NCI-H82 treated with DMSO at 0.1 percent for 48 hours (cell line): Measurements from ENCODE around the gene TDP2.
"Not testable (repeated sequence)": the region's sequence is repeated elsewhere in the genome, so short reads cannot be mapped to it uniquely, and the experiment has no call there.

Source experiments
- DNase-seq: peaks from one replicate; lab custom pipeline; 2025; ENCODE audit not compliant: unreplicated experiment; lab: John Stamatoyannopoulos, UW

The TDP2 gene

GRCh38 chr6:24683297-24684296 is 16.9 kb upstream of the TDP2 start:
- no peak for DNase-seq

DNA sequence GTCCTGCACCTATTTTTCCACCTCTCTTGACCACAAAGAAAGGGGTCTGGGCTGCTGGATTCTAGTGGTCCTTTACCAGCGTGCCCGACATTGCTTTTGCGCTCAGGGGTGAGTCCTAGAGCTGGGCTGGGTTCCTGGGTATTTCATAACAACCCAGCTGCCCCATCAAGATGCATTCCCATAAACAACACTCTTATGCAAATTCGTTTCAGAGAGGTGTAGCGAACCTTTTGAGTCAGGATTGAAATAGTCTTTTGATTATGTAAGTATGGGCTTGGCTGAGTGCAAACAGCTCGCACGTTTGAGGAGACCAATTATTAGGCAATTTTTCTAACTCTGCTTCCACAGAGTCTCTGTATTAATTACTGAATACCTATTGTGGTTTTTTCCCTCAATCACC is 13.9 kb upstream of the TDP2 start:
- no peak for DNase-seq

DNA sequence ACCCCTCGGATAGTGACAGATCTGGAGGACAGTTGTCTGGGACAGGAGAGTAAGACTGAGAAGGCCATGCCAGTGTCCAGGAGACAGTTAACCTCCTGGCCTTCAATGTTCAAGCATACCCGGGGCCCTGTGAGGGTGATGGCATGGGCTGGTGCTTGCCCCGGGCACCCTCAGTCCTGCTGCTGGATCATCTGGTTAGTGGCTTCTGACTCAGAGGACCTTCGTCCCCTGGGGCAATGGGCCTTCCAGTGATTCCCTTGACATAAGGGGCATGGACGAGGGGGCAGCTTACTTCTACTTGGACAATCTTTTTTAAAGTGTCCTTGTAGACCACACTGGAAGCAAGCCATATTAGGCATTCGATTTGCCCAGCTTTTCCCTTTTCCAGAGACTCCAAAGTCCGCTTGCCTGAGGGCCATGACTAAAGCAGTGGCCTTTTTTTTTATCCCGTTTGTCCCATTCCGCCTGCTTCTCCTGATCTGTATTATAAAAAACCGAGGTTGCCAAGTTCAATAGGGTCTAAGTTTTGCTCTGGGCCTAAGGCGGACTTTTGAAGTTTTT is 12.2 kb upstream of the TDP2 start:
- DNase-seq, result not testable (repeated sequence)

DNA sequence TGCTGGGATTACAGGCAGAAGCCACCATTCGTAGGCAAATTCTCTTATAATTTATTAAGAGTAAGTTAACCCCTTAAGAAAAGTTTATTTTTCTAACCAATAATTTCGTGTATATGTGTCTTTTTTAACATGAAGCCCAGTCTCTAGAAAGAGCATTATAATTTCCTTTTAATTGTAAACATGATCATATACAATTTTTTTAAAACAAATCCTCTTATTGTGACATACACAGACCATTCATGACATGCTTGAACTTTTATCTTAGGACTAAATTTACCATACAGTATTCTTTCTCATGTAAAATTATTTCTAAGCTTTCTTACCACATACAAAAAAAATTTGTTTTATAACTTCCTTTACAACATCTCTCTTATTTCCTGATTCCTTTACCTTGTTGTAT is 6.9 kb upstream of the TDP2 start:
- no peak for DNase-seq

DNA sequence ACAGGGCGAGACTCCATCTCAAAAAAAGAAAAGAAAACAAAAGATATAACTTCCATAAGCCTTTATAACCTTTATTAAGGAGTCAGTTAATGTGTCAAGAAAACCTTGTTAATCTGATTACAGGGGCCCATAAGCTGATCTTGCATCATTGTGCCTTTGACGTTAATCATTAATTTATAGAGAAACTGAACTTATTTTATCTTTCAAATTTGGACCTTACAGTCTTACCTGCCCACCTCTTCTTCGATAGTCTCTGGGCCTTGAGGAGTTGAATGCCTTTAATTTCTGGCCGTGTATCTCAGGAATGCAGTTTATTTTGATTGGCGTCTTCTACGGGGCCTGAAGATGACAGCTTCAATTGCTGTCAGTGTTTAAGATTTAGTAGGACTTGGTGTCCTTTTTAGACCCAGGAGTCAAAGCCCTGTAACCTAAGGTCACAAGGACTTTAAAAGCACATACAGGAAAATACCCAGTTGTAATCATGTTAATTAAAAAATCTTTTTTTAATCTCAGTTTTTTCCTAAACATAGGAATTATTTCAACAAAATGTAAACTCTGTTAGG is 6.0 kb upstream of the TDP2 start:
- no peak for DNase-seq

GRCh38 chr6:24671077-24671476 is 4.4 kb upstream of the TDP2 start:
- DNase-seq, result not testable (repeated sequence)

- DNase-seq, result not testable (repeated sequence)
Observed at GRCh38 chr6:24670492-24670891, 3.8 kb upstream of the TDP2 start.

GRCh38 chr6:24668997-24669361 is 2.3 kb upstream of the TDP2 start:
- DNase-seq, result no peak

DNA sequence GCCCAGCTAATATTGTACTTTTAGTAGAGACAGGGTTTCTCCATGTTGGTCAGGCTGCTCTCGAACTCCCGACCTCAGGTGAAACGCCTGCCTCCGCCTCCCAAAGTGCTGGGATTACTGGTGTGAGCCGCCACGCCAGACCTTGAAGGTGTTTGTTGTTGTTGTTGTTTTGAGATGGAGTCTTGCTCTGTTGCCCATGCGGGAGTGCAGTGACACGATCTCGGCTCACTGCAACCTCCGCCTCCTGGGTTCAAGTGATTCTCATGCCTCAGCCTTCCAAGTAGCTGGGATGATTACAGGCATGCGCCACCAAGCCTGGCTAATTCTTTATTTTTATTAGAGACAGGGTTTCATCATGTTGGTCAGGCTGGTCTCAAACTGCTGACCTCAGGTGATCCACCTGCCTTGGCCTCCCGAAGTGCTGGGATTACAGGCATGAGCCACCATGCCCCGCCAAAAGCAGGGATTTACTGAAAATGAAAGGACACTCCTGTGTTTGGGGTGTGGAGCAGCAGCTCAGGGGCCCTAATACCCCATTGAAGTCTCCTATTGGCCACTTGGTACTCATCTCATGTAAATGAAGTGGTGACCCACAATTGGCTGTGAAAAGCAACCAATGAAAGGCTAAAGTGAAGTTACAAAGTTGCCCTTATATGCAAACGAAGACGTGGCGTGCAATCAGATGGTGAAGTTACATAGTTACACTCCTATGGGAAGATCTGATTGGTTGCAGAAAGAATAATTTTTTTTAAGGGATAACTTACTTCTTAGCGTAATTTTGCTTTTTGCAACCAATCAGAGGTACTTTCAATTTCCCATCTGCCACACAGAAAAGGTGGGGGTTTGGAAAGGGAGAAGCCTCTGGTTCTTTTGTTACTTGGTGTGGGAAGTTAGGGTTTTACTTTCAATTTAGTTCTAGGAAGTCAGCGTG is 1.6 kb upstream of the TDP2 start:
- not testable (repeated sequence) for DNase-seq

DNA sequence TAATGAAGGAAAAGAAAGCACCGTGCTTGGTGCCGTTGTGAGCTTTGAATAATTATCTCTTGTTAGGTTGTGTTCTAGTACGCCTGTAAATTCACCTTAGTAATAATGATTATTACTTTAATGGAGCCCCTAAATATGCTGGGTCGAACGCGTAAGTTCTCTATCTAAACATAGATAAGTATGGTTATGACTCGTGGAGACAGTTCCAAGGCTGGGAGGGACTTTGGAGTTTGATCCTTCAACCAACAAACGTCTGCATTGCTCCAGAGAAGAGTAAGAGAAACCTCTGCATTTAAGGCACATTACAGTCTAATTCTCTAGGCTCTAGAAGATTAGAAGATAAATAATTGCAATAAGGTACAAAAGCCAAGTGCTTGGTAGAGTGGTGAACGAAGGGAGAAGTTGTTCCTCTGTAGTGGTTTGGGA is 692 bp upstream of the TDP2 start:
- no peak for DNase-seq

DNA sequence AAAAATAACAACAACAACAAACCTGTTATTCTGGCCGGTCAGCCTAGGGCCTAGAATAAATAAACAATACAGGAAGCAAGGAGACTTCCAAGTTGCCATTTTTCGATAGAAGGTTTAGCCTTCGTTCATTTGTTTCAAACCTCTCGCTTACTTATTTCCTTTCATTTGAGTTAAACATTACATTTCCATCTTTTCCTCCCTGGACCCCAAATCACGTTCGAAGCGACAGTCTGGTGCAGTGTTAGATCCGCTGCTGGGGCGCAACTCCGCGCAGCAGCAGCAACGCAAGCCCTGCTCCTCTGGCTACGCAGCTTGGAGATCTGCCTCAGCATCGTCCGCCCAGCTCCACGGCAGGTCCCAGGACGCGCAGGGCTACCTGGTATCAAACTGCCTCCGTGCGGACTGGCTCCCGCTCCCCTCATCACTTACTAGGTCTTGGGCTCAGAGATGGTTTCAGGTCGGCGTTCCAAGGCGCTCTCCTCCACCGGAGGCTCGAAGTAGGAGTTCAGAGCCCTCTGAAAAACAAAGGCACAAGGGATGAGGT is 530 bp downstream of the TDP2 start:
- DNase-seq, result no peak

DNA sequence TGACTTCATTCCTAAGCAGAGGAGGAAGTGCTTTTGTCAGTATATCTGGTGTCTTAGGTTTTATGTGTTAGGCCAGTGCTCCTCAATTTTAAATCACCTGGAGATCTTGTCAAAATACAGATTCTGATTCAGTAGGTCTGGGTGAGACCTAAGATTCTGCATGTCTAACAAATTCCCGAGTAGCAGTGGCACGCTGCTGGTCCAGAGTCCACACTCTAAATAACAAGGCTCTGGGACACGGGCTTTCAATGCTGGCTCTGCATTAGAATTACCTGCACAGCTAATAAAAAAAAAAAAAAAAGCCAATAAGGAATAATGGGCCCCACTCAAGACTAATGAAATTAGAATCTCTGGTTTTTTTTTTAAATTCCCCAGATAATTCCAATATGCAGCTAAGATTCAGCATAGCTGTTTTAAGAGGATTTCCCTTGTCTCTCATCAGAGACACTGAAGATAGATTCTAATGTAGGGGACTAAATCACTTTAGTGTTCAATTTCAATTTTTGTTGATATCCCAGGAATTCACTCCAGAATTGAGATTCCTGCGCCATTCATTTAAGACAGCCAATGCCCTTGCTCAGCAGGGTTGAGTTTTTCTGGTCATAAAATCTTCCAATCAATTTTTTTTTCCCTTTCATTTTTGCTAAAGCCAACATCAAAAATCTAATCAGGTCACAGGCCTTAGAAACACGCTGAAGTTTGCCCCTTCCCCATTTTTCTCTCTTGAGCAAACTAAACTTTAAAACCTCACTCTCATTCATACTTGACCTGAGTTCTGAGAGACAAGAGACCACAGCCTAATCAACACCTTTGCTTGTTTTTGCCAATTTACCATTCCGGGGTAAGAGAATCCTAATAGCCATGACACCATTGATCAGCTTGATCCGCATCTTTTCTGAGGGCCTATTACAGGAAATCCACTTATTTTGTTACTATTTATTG is 2.4 kb downstream of the TDP2 start:
- DNase-seq, result no peak

- no peak for DNase-seq
Observed at GRCh38 chr6:24663189-24663588, 3.5 kb downstream of the TDP2 start.

DNA sequence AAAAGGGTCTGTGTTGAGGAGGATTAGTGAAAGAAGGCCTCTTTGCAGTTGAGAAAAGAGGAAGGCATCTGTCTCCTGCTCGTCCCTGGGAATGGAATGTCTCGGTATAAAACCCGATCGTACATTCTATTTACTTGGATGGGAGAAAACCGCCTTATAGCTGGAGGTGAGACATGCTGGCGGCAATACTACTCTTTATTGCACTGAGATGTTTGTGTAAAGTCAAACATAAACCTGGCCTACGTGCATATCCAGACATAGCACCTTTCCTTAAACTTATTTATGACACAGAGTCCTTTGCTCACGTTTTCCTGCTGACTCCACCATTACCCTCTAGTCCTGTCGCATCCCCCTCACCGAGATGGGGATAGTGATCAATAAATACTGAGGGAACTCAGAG is 4.5 kb downstream of the TDP2 start:
- DNase-seq, result no peak

DNA sequence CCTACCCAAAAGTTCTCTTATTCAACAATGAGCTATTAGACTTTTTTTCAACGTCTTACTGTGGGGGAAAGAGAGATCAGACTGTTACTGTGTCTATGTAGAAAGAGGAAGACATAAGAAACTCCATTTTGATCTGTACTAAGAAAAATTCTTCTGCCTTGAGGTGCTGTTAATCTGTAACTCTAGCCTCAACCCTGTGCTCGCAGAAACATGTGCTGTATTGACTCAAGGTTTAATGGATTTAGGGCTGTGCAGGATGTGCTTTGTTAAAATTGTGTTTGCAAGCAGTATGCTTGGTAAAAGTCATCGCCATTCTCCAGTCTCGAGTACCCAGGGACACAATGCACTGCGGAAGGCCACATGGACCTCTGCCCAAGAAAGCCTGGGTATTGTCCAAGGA is 4.9 kb downstream of the TDP2 start:
- not testable (repeated sequence) for DNase-seq

- DNase-seq, result no peak
Observed at GRCh38 chr6:24660105-24660504, 6.6 kb downstream of the TDP2 start.

DNA sequence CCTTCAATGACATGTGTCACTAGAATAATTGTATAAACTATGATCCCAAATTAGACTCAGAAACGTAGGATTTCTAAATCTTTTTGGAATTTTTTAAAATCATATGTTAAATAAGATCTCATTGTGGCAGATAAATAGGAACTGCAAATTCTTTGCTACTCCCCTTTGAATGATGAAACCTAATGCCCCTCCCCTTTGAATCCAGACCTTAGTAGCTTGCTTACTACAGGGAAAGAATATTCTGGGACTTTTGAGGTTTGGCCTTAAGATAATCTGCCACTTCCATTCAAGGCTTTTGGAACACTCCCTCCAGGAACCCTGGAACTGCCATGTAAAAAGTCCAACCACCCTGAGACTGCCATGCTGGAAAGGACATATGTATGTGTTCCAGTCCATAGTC is 7.1 kb downstream of the TDP2 start:
- DNase-seq, result no peak

- no peak for DNase-seq
Observed at GRCh38 chr6:24658573-24659560, 7.8 kb downstream of the TDP2 start.

- no peak for DNase-seq
Observed at GRCh38 chr6:24655215-24655614, 11.5 kb downstream of the TDP2 start.
